ENCODE results near the gene TEX264. TPM values are rescaled to one million over a fixed set of nuclear protein-coding genes. Genes with fewer than 3 reads are reported as not detected.

TEX264 gene
- total and polyA plus RNA-seq, 2 of the 13 experiments (the other 11 are each of a cell fraction or from before 2014, with no cell fraction given), result 35.2 to 52.1 TPM

DNA sequence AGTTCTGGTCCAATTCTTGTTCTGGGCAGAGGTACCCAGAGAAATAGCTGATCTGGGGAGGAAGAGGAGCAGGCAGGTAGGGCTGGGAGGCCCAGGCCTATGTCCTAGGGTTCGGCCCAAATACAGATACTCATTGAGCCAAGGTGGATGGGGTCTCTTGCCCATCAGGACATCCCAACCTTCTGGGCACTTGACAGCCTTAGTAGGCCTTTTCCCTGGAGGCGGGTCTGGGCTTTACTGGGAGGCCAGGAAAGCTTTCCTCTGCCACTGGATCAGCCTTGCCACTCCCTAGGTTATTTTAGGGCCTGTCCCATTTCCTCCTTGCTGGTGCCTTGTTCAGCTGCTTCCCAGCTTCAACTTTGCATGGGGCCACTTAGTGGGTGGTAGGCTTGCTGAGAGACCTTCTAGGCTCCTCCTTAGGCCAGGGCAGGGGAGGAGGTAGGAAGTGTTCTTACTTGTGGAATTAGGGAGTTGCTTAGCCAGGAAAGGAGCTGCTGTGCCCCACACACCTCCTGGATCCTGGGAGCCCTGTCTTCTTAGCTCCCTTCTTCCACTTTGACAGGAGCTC is 9.7 kb downstream of the TEX264 start:
- no TSS peak for BruUV-seq (replicated peaks)
- in situ Hi-C loops (cut with HindIII; ENCODE audit: extremely low pct_ligation_motif_present, low pct_unique_long_range_greater_than_20kb), result loop anchor here (5.0 kb wide), 1 partner anchor 43 kb away; no protein-coding TSS in a partner anchor
- H4K20me1 ChIP-seq (ENCODE audit: insufficient read depth, low read length), result peaks cover 4% of the 10 kb centered on the region; the same call in 1 of the 2 replicates
- no peak for DNase-seq (ENCODE audit: low spot score)
- H3K4me1 ChIP-seq (ENCODE audit: insufficient read depth, low read length), result 0 out of 2 replicates have a peak, but pooled peaks cover 12% of the 10 kb centered on the region
- no peak overlapping the region for H3K27ac ChIP-seq (ENCODE audit: extremely low read length, insufficient read depth, low read length)
- no peaks in the 10 kb centered on the region for H3K27me3 ChIP-seq (ENCODE audit: control insufficient read depth in 1 of 2, insufficient read depth in 2 of 2, low read length in 2 of 2)
- no peak overlapping the region for H3K9ac ChIP-seq (ENCODE audit: insufficient read depth, low read depth, low read length)
- no peak overlapping the region for H3K4me3 ChIP-seq (replicated peaks in 1 of 3; ENCODE audit: insufficient read depth in 1 of 3, low read depth in 2 of 3, low read length in 3 of 3)
- no peak for TF ChIP-seq ZNF382 (CRISPR knock-in tag; IDR thresholded peaks at IDR 0.05; ENCODE audit: borderline replicate concordance)
- TF ChIP-seq ZNF883 (CRISPR knock-in tag; IDR thresholded peaks at IDR 0.05; ENCODE audit: not compliant biosample characterization), result no peak
- no peak for TF ChIP-seq ZNF800 (CRISPR knock-in tag; IDR thresholded peaks at IDR 0.05)
- no peak for TF ChIP-seq ZKSCAN1 (IDR thresholded peaks at IDR 0.05; ENCODE audit: low read length)
- TF ChIP-seq MLX (CRISPR knock-in tag; IDR thresholded peaks at IDR 0.05), result no peak
- no peak for TF ChIP-seq ZNF704 (CRISPR knock-in tag; IDR thresholded peaks at IDR 0.05; ENCODE audit: borderline replicate concordance)
- TF ChIP-seq ZNF567 (CRISPR knock-in tag; IDR thresholded peaks at IDR 0.05; ENCODE audit: borderline replicate concordance), result no peak
- TF ChIP-seq GFI1 (CRISPR knock-in tag; IDR thresholded peaks at IDR 0.05; ENCODE audit: borderline replicate concordance), result no peak
- TF ChIP-seq MAFG (CRISPR knock-in tag; IDR thresholded peaks at IDR 0.05), result no peak
- no peak for TF ChIP-seq SAFB2 (CRISPR knock-in tag; IDR thresholded peaks at IDR 0.05; ENCODE audit: borderline replicate concordance, low read depth)
- TF ChIP-seq PAF1 (CRISPR knock-in tag; IDR thresholded peaks at IDR 0.05), result no peak
- TF ChIP-seq MED1 (CRISPR knock-in tag; IDR thresholded peaks at IDR 0.05), result no peak
- TF ChIP-seq ZSCAN21 (CRISPR knock-in tag; IDR thresholded peaks at IDR 0.05; ENCODE audit: borderline replicate concordance), result no peak
- no peak for TF ChIP-seq KLF16 (CRISPR knock-in tag; IDR thresholded peaks at IDR 0.05)
- TF ChIP-seq THRA (CRISPR knock-in tag; IDR thresholded peaks at IDR 0.05; ENCODE audit: borderline replicate concordance), result no peak
- TF ChIP-seq ZNF329 (CRISPR knock-in tag; IDR thresholded peaks at IDR 0.05; ENCODE audit: low read depth), result no peak
- H2AFZ ChIP-seq (ENCODE audit: low read length), result no peak overlapping the region
- ChIA-PET POLR2A (interaction anchor here (2.6 kb wide), 1 partner anchor 9 kb away, joined by 13 read pairs; no protein-coding TSS in a partner anchor), CTCF (ENCODE audit: low intra/inter-chr PET ratio, low total read pairs) (interaction anchor here (2.1 kb wide), 1 partner anchor 179 kb away, joined by 10 read pairs; no protein-coding TSS in a partner anchor)
- intact Hi-C loops (cut with micrococcal nuclease; ENCODE audit: unreplicated experiment), result no loop called here
- WGBS (ENCODE audit: low lambda C conversion rate), result 100% methylated on average over 1 of the region's 2 CpGs
- peaks cover 16 to 32% of the 10 kb centered on the region in 2 experiments for H3K36me3 ChIP-seq (replicated peaks in 1 of 2; ENCODE audit: control insufficient read depth in 1 of 2, insufficient read depth in 2 of 2, low read length in 2 of 2)
- no peak for FAIRE-seq
- ATAC-seq, result no peak
- no peak overlapping the region for H3K4me2 ChIP-seq (ENCODE audit: low read depth, low read length)
- H3K9me3 ChIP-seq (ENCODE audit: low read length), result no peaks in the 10 kb centered on the region
- H3K79me2 ChIP-seq (ENCODE audit: insufficient read depth, low read length), result peaks cover 3% of the 10 kb centered on the region
